SJSA1 (cell line): ENCODE measurements around the gene MAP2K4. TPM values are rescaled to one million over a fixed set of nuclear protein-coding genes. Genes with fewer than 3 reads are reported as not detected.

Source experiments
- DNase-seq, 2 experiments: peaks; one replicate each; pipeline ENCODE4 v3.0.0-alpha.2; 2015 to 2020; ENCODE audit warnings: low spot score in 2 of 2, low read depth in 1 of 2
- H3K27ac ChIP-seq: fragments of 250-450 bp; sonication (Bioruptor Pico); 2 replicates; pipeline ENCODE4 v1.5.1; 2020; ENCODE audit warnings: mild to moderate bottlenecking, moderate library complexity
- H3K27me3 ChIP-seq: fragments of 250-450 bp; sonication (Bioruptor Pico); replicated peaks from 2 replicates; pipeline ENCODE4 v1.5.1; 2020; ENCODE audit warnings: mild to moderate bottlenecking, moderate library complexity
- H3K36me3 ChIP-seq: fragments of 250-450 bp; sonication (Bioruptor Pico); 2 replicates; pipeline ENCODE4 v1.5.1; 2020; ENCODE audit warnings: mild to moderate bottlenecking
- H3K4me1 ChIP-seq: fragments of 250-450 bp; sonication (Bioruptor Pico); replicated peaks from 2 replicates; pipeline ENCODE4 v1.6.1; 2021; ENCODE audit warnings: mild to moderate bottlenecking
- H3K4me3 ChIP-seq: fragments of 250-450 bp; sonication (Bioruptor Pico); 2 replicates; pipeline ENCODE4 v1.5.1; 2020; ENCODE audit warnings: mild to moderate bottlenecking
- H3K9me3 ChIP-seq: fragments of 250-450 bp; sonication (Bioruptor Pico); replicated peaks from 2 replicates; pipeline ENCODE4 v1.5.1; 2020; ENCODE audit warnings: mild to moderate bottlenecking
- total RNA-seq: library from RNA; depleted of rRNA; stranded (reverse); fragments of >200 nt; shearing (Covaris generic); gene quantifications from 2 replicates; pipeline ENCODE4 v1.2.3, GENCODE V29; 2014

The MAP2K4 gene
- total RNA-seq, 1 experiment from 2014 or later, result 42.0 TPM

DNA sequence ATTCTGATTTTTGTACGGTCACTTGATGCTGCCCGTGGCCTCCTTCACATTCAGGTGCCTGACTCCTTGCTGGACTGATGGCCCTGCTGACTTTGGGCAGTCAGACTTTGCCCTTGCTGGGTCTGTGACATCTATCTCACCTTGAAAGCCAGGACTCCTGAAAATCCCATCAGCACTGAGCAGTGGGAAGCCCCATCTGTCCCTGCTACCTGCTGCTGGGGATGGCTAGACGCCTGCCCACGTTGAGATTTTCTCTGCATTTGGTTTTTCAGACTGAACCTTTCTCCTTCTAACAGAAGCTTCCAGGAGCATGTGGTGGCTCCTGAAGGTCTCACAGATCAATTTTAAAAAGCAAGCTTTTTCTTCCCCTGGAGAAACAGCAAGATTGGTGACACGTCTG, 13.2 kb upstream of the MAP2K4 start:
- DNase-seq, result no peak
- Histone ChIP-seq H3K4me3 (no peak overlapping the region), H3K36me3 (no peaks in the 10 kb centered on the region), H3K27me3 (no peaks in the 10 kb centered on the region), H3K27ac (no peak overlapping the region), H3K4me1 (no peaks in the 10 kb centered on the region), H3K9me3 (no peaks in the 10 kb centered on the region)

DNA sequence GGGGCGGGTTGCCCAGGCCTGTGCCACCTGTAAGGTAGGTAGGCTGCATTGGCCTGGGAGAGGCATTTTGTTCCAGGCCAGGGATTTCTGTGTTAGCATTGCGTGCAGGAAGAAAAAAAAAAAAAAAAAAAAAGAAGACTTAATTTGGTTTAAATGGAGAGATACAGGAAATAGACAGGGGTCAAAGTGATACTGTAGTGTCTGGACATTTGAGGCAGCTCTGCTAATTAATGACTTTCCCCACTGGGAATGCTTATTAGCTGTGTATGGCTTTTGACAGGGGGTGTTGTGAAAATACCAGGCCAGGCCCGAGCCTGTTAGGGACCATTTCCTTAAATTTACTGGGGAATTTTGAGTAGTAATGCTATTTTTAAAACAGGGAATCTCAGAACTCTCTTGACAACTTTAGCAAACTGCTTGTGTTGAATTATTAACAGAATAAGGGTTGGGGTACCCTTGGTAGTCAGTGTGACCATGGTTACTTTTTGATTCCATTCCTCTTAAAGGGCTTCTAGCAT, 1.0 kb downstream of the MAP2K4 start:
- no peaks in the 10 kb centered on the region for H3K27me3 ChIP-seq
- H3K9me3 ChIP-seq, result no peaks in the 10 kb centered on the region
- peaks cover 35% of the 10 kb centered on the region for H3K4me1 ChIP-seq
- H3K27ac ChIP-seq, result 0 out of 2 replicates have a peak overlapping the region, but pooled peaks have one; percentile 27
- peak overlapping the region; percentile 98 for H3K4me3 ChIP-seq
- DNase-seq, result no peak
- H3K36me3 ChIP-seq, result peaks cover 11% of the 10 kb centered on the region

DNA sequence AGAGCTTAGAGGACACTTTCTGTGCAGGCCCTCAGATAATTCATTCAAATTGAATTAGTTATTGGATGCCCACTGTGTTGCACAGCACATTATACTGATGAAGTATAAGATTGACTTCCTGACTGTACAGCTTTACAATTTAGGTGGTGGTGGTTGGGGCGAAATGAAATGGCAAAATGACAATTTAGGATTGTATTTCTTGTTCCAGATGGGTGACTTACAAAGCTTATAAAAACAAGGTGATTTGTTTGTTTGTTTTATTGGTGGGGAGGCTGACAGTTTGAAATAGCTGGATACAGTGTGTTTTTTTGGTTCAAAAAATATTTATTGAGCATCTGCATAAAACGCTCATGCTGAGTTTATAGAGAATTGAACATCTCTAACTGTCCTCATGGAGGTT, 1.6 kb downstream of the MAP2K4 start:
- no peak for DNase-seq
- Histone ChIP-seq H3K9me3 (no peaks in the 10 kb centered on the region), H3K27ac (no peak overlapping the region), H3K36me3 (peaks cover 11% of the 10 kb centered on the region), H3K4me1 (peaks cover 35% of the 10 kb centered on the region), H3K27me3 (no peaks in the 10 kb centered on the region), H3K4me3 (peak overlapping the region; percentile 98)

DNA sequence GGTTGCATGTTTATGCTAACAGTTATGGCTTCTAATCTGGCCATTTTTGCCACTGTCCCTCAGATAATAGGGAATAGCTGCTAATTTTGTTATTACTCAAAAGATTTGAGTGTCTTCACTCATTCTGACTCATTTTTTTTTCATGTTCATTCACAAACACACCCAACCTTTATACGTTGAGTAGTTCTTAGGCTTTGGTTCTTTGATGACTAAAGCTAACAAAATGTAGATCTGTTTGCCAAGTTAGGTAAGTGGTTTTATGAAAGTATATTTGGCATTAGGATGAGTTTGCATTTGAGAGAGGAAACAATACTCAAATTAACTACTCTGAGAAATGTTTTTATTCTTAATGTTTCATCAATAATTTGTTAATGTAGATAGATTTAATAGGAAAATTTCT, 3.6 kb downstream of the MAP2K4 start:
- Histone ChIP-seq H3K4me1 (peaks cover 35% of the 10 kb centered on the region), H3K27ac (peak overlapping the region; percentile 52), H3K9me3 (no peaks in the 10 kb centered on the region), H3K4me3 (no peak overlapping the region), H3K27me3 (no peaks in the 10 kb centered on the region), H3K36me3 (peaks cover 11% of the 10 kb centered on the region)
- peak in 1 of 2 experiments; percentile 42 for DNase-seq

DNA sequence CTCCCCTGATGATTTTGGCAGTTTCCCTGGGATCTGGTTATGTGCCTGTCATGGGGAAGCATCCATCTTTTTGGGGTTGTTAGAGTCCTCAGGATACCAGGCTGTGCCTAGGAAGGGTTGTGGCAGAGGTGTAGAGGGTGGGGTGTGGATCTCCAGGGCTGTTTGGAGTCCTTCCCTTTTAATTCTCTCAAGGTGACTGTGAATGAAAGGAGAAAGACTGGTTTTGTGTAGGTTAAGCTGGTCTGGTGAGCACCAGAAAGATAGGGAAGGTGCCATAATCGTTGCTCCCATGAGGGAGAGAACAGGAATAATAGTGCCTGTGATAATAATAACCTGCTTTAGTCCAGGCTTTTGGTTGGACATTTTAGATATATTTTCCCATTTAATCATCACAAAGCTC, 7.0 kb downstream of the MAP2K4 start:
- no peak overlapping the region for H3K27ac ChIP-seq
- H3K4me3 ChIP-seq, result no peak overlapping the region
- H3K27me3 ChIP-seq, result no peaks in the 10 kb centered on the region
- H3K4me1 ChIP-seq, result peaks cover 22% of the 10 kb centered on the region
- H3K9me3 ChIP-seq, result no peaks in the 10 kb centered on the region
- peaks cover 4% of the 10 kb centered on the region for H3K36me3 ChIP-seq
- no peak for DNase-seq

DNA sequence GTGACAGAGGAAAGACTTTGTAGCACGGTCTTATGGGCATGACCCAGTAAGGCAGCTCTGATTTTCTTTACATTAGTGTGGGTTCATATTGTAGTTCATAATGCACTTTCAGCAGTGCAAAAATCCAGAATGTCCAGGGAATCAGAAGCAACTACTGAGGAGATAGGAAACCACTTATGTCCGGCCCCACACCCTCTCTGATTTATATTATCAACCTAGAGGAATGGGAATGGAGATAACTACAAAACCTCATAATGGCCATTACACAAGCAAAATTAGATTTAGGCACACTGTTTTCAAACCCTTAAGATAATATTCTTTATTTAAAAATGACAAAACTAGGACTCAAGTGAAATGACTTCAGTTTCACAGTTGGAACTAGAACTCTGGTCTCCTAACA, 7.9 kb downstream of the MAP2K4 start:
- H3K27ac ChIP-seq, result no peak overlapping the region
- no peaks in the 10 kb centered on the region for H3K9me3 ChIP-seq
- no peak overlapping the region for H3K4me3 ChIP-seq
- no peaks in the 10 kb centered on the region for H3K27me3 ChIP-seq
- no peak for DNase-seq
- H3K36me3 ChIP-seq, result peaks cover 4% of the 10 kb centered on the region
- H3K4me1 ChIP-seq, result peaks cover 15% of the 10 kb centered on the region

DNA sequence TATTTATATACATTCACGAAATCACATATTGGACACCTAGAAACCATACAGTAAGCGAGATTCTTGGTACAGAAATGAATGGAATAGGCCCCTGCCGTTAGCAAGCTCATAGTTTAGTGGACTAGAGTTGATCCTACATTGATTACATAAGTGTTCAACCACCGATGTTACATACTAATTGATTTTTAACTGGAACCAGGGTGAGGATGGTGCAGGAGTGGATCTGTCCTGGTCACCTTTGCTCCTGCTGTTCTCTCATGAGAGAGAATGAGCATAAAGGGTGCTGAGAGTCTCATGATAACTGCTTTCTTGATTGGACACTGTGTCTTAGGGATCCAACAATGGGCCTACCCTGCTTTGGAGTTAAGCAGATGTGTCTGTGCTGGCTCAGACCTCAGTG, 13.9 kb downstream of the MAP2K4 start:
- Histone ChIP-seq H3K9me3 (no peaks in the 10 kb centered on the region), H3K36me3 (no peaks in the 10 kb centered on the region; the same call in 1 of the 2 replicates), H3K27me3 (no peaks in the 10 kb centered on the region), H3K4me1 (no peaks in the 10 kb centered on the region), H3K27ac (no peak overlapping the region), H3K4me3 (no peak overlapping the region)
- DNase-seq, result no peak

DNA sequence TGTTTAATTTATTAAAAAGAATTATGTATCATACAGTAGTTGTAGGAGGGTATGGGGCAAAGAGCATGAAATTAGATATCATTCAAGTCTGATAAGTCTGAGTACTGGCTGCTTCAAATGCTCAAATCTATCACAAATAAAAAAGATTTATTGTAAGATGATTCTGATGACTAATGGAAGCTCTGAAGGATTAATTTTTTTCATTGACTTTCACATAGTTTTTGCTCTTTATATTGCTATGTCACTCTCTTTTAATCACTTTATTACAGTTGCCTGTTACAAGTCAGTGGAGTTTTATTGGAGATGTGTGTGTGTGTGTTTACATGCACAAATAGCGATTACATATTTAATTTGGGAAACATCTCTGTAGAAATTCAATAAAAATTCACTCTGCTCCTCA, 15.0 kb downstream of the MAP2K4 start:
- Histone ChIP-seq H3K27ac (no peak overlapping the region), H3K4me3 (no peak overlapping the region), H3K27me3 (no peaks in the 10 kb centered on the region), H3K36me3 (no peaks in the 10 kb centered on the region; the same call in 1 of the 2 replicates), H3K4me1 (peaks cover 10% of the 10 kb centered on the region), H3K9me3 (no peaks in the 10 kb centered on the region)
- DNase-seq, result no peak

DNA sequence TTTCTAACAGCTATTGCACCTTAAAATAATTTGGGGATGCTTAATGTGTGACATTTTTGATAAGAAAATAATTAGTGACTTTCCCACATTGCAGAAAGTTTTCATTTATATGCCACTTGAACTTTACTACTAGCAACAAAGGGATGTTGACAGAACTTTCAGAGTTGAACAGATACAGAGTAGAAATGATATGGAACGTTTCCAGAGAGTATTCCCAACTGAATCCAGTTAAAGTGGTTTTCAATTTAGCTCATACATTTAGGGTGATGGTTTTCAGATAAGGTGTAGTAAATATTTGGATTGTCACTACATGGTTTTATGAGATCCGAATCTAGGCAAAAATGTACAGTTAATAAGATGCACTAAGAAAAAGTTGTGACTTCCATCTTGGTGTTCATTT, 17.3 kb downstream of the MAP2K4 start:
- Histone ChIP-seq H3K36me3 (no peaks in the 10 kb centered on the region; the same call in 1 of the 2 replicates), H3K9me3 (no peaks in the 10 kb centered on the region), H3K4me3 (no peak overlapping the region), H3K27me3 (no peaks in the 10 kb centered on the region), H3K27ac (no peak overlapping the region), H3K4me1 (peaks cover 29% of the 10 kb centered on the region)
- DNase-seq, result no peak

DNA sequence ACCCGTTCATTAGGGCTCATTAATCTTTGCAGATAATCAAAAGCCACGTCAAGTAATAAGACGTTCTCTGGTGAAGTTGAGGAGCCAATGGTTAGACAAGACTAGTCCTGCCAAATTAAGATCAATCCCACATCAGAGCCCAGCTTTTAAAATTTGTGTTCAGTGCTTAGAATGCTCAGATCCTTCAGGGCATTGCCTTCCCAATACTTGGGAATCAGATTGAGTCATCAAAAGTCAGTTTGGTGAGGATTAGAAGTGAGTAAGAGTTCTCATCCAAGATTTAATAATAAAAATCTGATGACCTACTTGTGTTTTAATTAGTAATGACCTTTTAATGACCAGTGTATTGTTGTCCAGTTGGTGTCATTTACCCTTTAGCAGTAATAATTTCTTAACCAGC, 19.8 kb downstream of the MAP2K4 start:
- H3K9me3 ChIP-seq, result no peaks in the 10 kb centered on the region
- no peak overlapping the region for H3K27ac ChIP-seq
- H3K27me3 ChIP-seq, result no peaks in the 10 kb centered on the region
- no peak for DNase-seq
- H3K4me3 ChIP-seq, result no peak overlapping the region
- H3K36me3 ChIP-seq, result no peaks in the 10 kb centered on the region; the same call in 1 of the 2 replicates
- H3K4me1 ChIP-seq, result peaks cover 29% of the 10 kb centered on the region

DNA sequence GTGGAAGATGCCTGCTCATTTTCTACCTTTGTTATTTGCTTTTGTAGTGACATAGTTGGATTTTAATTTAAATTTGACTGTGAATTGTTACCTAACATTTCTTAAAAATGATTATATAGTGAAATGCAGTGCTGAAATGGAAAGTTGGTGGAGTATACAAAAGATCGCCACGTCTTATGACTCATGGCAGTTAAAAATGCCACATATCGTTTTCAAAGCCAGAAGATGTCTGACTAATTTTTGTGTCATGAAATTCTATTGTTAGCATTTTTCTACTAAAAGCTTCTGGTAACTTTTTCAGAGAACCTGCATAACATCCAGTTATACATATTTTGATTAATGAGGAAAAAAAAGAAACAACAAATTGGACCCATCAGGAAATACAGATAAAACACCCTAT, 20.6 kb downstream of the MAP2K4 start:
- no peaks in the 10 kb centered on the region; the same call in 1 of the 2 replicates for H3K36me3 ChIP-seq
- peak in 1 of 2 experiments; percentile 58 for DNase-seq
- H3K9me3 ChIP-seq, result no peaks in the 10 kb centered on the region
- H3K27ac ChIP-seq, result peak overlapping the region; percentile 52
- H3K4me1 ChIP-seq, result peaks cover 29% of the 10 kb centered on the region
- no peak overlapping the region for H3K4me3 ChIP-seq
- H3K27me3 ChIP-seq, result no peaks in the 10 kb centered on the region

DNA sequence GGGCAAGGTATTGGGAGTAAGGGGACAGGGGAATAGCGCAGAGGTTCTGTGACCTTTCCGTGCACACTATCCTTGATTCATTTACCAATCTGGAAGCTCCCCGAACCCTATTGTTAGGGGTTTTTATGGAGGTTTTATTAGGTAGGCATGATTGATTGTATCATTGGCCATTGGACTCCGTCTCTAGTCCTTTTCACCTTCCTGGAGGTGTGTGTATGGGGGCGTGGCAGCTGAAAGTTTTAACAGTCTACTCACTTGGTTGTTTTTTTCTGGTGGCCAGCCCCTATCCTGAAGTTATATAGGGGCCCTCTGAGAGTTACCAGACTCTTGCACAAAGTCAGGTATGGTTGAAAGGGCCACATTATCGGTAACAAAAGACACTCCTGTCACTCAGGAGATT, 23.0 kb downstream of the MAP2K4 start:
- H3K27ac ChIP-seq, result no peak overlapping the region
- H3K9me3 ChIP-seq, result no peaks in the 10 kb centered on the region
- H3K4me3 ChIP-seq, result no peak overlapping the region
- no peak for DNase-seq
- no peaks in the 10 kb centered on the region for H3K27me3 ChIP-seq
- peaks cover under 1% of the 10 kb centered on the region; the same call in 1 of the 2 replicates for H3K36me3 ChIP-seq
- H3K4me1 ChIP-seq, result peaks cover 40% of the 10 kb centered on the region

DNA sequence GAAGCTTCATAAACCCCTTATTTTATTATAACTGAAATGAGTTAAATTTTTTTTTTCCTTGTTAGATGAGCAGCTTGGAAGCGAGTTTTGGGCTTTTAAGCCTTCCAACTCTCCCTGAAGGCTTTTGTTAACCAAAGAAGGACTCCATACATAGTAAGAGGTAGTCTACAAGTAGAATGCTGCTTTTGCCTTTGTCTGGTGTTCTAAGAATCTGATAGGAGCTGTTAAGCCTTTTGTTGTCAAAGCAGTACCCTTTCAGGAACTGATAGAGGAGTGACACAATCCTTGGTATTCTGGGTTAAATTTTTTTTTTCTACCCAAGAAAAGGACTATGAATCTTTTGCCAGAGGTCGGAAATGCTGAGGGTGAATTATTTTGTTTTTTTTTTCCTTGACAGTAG, 26.1 kb downstream of the MAP2K4 start:
- Histone ChIP-seq H3K9me3 (no peaks in the 10 kb centered on the region), H3K27ac (no peak overlapping the region), H3K27me3 (no peaks in the 10 kb centered on the region), H3K36me3 (peaks cover 3% of the 10 kb centered on the region; the same call in 1 of the 2 replicates), H3K4me3 (no peak overlapping the region), H3K4me1 (peaks cover 19% of the 10 kb centered on the region)
- no peak for DNase-seq

DNA sequence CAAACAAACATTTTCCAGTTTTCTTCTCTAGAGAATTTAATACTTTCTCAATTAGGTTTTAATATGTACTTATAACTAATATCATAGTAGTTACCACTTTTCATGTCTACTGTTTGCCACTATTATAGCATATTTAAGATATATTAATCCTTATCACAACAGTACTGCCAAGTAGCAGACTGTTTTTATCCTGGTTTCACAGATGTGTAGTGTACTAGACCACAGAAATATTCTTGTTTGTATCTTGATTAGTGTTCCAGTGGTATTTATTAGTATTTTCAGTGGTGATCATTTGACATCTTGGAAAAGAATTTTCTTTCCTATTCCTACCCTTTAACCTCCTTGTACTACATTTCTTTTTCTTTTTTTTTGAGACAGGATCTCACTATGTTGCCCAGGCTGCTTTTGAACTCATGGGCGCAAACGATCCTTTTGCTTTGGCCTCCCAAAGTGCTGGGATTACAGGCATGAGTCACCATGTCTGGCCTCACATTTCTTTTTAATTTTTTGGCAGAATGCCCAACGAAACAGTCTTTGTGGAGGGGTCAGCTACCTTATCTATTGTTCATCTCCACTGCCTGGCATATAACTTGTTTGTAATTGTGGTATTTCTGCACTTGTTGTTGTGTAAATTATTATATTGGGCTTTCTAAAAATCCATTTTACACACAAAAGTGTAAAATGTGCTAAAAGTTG, 27.2 kb downstream of the MAP2K4 start:
- Histone ChIP-seq H3K27ac (no peak overlapping the region), H3K36me3 (peaks cover 3% of the 10 kb centered on the region; the same call in 1 of the 2 replicates), H3K27me3 (no peaks in the 10 kb centered on the region), H3K9me3 (no peaks in the 10 kb centered on the region), H3K4me3 (no peak overlapping the region), H3K4me1 (peaks cover 11% of the 10 kb centered on the region)
- peak; percentile 46 to 59 for DNase-seq
